Daoy (cell line): ENCODE data around the gene SLC12A4. TPM values are rescaled to one million over a fixed set of nuclear protein-coding genes. Genes with fewer than 3 reads are reported as not detected.

Source experiments
- DNase-seq: peaks from one replicate; pipeline ENCODE4 v3.0.0-alpha.2; 2015; ENCODE audit warnings: low read depth
- total RNA-seq: library from RNA; depleted of rRNA; stranded (reverse); fragments of >200 nt; shearing (Covaris generic); gene quantifications from 2 replicates; pipeline ENCODE4 v1.2.3, GENCODE V29; 2014; rRNA removed

Gene SLC12A4
- total RNA-seq, 1 experiment from 2014 or later: 13.5 TPM

DNA sequence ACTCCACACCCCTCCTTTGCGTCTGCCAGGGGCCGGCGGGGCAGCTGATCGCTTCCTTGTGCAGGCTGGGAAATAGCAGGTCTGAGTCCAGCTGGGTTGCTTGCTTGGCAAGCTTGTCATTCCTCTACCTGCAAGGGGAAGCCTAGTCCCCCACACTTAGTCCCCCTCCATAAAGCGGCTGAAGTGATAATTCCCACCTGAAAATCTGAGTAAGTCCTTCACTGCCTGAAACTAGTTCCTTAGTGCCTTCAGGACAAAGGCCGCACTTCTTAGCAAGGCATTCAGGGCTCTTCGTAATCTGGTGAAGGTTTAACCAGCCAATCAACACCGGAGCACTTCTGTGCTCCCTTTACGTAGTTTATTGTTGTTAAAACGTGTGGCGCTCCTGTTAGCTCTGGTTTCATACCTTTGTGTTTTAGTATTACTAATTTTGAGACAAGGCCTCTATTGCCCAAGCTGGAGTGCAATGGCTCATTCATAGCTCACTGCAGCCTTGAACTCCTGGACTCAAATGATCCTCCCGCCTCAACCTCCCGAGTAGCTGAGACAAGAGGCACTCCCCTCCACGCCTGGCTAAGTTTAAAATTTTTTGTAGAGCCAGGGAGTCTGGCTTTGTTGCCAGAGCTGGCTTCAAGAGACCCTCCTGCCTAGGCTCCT lies 74.6 kb downstream of the SLC12A4 start:
- DNase-seq: no peak

Other genes starting within 250 kb of the SLC12A4 start
- 16.5 and 18.8 TPM in 2 replicates for gene GFOD2, start 249.3 kb downstream of the SLC12A4 start, total RNA-seq
- gene RANBP10, start 162.1 kb downstream of the SLC12A4 start, total RNA-seq: 3.7 and 4.0 TPM in 2 replicates
- gene TSNAXIP1, start 161.7 kb downstream of the SLC12A4 start, total RNA-seq: 0.11 and 1.1 TPM in 2 replicates
- gene THAP11, start 126.3 kb downstream of the SLC12A4 start, total RNA-seq: 41.5 and 50.6 TPM in 2 replicates
- 42.9 and 48.7 TPM in 2 replicates for gene NUTF2, start 121.7 kb downstream of the SLC12A4 start, total RNA-seq
- gene CENPT, start 120.9 kb downstream of the SLC12A4 start, total RNA-seq: 26.8 and 33.8 TPM in 2 replicates
- gene EDC4, start 95.6 kb downstream of the SLC12A4 start, total RNA-seq: 43.3 and 47.8 TPM in 2 replicates
- gene NRN1L, start 83.8 kb downstream of the SLC12A4 start, total RNA-seq: not detected in 2 replicates
- gene PSKH1, start 75.4 kb downstream of the SLC12A4 start, total RNA-seq: 1.5 and 2.3 TPM in 2 replicates
- 0.74 and 1.6 TPM in 2 replicates for gene CTRL, start 36.8 kb downstream of the SLC12A4 start, total RNA-seq
- gene PSMB10, start 31.8 kb downstream of the SLC12A4 start, total RNA-seq: 58.1 and 72.7 TPM in 2 replicates
- gene LCAT, start 24.5 kb downstream of the SLC12A4 start, total RNA-seq: 0.77 and 0.97 TPM in 2 replicates
- gene DPEP3, start 11.9 kb upstream of the SLC12A4 start, total RNA-seq: not detected in 2 replicates
- gene DPEP2, start 30.8 kb upstream of the SLC12A4 start, total RNA-seq: not detected in 2 replicates
- not detected in 2 replicates for gene DPEP2NB, start 47.3 kb upstream of the SLC12A4 start, total RNA-seq
- gene DDX28, start 54.6 kb upstream of the SLC12A4 start, total RNA-seq: 7.1 and 8.6 TPM in 2 replicates
- 15.9 and 19.8 TPM in 2 replicates for gene DUS2, start 54.6 kb upstream of the SLC12A4 start, total RNA-seq
- 11.1 and 12.1 TPM in 2 replicates for gene NFATC3, start 116.7 kb upstream of the SLC12A4 start, total RNA-seq